Testis (tissue), 2 donors: ENCODE measurements around the gene PDC.

Source experiments
- CTCF ChIP-seq, 3 experiments: fragments of 450-650 bp in 2 of 3; fragments of 200-600 bp in 1 of 3; sonication (generic) in 1 of 3; IDR thresholded peaks; one replicate each; pipeline ENCODE4 v1.5.1; 2016 to 2019; ENCODE audit warnings: antibody characterized with exemption in 3 of 3, mild to moderate bottlenecking in 2 of 3, moderate library complexity in 1 of 3
- POLR2A ChIP-seq: fragments of 450-650 bp; IDR thresholded peaks from one replicate; pipeline ENCODE4 v1.6.1; 2017; ENCODE audit warnings: antibody characterized with exemption, mild to moderate bottlenecking, moderate library complexity

GRCh38 chr1:186498071-186498470, 37.2 kb upstream of the PDC start:
- no peak for TF ChIP-seq CTCF (IDR thresholded peaks at IDR 0.05)
- TF ChIP-seq POLR2A: no peak
